ENCODE measurements around the gene STAT4.
A peak's percentile ranks its signal among the peaks of the same experiment; 100 is the strongest.

The STAT4 gene

GRCh38 chr2:191041418-191042161 lies 109.2 kb downstream of the STAT4 start:
- no peak for DNase-seq (ENCODE audit: low spot score)

GRCh38 chr2:191039616-191040015 lies 111.2 kb downstream of the STAT4 start:
- DNase-seq (ENCODE audit: low spot score) = no peak

- no peak for DNase-seq (ENCODE audit: low spot score)
These were observed 112.1 kb downstream of the STAT4 start for GRCh38 chr2:191038741-191039140.

GRCh38 chr2:191038241-191038725 lies 112.5 kb downstream of the STAT4 start:
- no peak for DNase-seq (ENCODE audit: low spot score)

DNA sequence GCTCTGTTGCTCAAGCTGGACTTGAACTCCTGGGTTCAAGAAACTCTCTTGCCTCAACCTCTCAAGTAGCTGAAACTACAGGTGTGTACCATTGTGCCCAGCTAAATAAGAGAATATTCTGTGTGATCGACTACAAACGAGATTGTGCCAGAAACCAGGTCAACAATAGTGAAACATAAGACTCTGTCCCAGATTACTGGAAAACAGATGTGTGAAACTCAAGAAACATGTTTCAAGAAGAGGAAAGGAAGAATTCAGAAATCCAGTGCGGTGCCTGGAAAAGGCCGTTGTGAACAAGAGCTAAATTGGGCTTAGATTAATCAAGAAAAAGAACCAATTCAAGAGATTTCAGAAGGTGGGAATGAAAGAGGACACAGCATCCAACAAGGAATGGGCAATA lies 113.4 kb downstream of the STAT4 start:
- no peak for DNase-seq (ENCODE audit: low spot score)

- no peak for DNase-seq (ENCODE audit: low spot score)
These were observed 114.4 kb downstream of the STAT4 start for GRCh38 chr2:191036363-191036762.

GRCh38 chr2:191032588-191033429 lies 118.0 kb downstream of the STAT4 start:
- DNase-seq (ENCODE audit: low spot score) = no peak

- no peak for DNase-seq (ENCODE audit: low spot score)
These were observed 119.5 kb downstream of the STAT4 start for GRCh38 chr2:191031256-191031655.

DNA sequence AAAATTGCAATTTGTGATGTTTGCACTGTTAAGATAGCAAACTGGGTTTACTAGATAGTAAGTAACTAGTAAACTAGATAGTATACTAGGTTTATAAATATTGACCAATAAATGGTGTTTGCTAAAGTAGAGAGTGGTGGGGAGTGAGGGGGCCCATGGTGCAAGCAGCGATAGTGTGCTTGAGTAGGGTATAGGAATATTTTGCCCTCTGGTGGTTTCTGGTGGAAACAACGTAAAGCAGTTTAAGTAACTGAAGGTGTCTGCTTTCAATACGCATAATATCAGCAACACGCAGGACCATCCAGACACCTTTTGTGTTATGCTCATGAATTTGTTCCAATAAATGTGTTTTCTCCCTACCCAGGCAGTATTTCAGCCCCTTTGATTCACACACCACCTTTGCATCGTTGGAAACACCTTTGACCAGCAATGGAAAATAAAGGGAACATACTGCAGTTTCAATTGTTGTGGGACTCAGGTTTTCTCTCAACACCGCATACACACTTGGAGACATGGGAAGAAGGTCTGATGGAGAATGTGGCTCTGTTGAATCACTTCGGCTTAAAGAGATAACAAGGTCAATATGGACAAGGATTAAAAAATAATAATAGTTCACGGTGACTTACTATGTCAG lies 120.2 kb downstream of the STAT4 start:
- DNase-seq (ENCODE audit: low spot score) = no peak

DNA sequence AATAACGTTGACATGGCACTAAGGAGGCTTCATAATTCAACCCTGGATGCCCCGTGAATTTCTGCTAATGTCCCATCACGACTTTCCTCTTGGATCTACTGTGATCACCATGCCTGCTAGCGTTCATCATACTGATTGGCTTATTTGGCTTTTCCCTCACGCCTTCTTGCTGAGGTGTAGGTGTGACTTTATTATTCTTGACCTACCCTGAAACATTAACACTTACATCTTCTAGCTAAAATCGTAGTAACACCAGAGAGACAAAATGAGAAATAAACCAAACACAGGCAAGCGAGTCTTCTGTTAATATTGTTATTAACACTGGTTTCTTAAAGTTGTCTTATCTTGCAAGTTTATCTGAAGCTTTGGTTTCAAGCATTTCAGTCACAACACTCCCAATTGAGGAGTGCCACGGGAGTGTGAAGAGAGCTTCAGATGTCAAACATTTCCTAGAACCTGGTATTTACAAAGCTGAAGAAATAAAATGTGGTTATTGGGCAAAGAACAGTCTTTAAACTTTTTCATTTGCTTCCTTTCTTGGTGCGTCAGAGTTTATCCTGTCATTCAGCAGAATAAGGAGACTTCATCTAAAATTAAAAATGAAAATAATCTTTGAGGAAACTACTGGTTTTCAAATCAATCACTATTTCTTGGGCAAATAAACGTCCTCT lies 121.4 kb downstream of the STAT4 start:
- no peak for DNase-seq (ENCODE audit: low spot score)

DNA sequence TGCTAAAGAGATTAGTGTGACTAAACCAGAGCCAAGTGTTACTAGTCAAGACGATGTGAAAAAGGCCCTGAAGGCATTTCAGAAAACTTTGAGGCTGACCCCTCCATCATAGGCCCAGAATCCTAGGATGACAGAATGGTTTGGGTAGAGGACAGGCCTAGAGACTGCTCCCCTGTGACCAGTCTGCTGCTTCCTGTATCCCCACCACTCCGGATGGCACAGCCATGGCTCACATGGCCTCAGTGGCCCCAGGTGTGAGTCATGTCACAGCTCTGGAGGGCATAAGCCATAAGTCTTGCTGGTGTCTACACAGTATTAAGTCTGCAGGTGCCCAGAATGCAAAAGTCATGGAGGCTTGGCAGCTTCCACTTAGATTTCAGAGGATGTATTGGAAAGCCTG lies 124.4 kb downstream of the STAT4 start:
- no peak for DNase-seq (ENCODE audit: low spot score)

DNA sequence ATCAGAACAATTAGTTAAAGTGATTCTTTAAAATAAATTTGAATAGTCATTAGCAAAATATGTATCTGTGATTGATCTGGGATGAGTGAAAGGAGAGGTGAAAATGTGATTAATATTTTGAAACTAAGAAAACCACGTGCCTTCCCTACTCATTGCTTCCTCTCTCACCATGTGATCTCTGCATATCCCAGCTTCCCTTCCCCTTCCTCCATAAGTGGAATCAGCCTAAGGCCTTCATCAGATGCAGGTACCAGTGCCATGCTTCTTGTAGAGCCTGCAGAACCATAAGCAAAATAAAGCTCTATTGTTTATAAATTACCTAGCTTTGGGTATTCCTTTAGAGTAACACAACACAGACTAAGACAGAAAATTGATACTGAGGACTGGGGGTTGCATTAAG lies 125.7 kb downstream of the STAT4 start:
- DNase-seq (ENCODE audit: low spot score) = no peak

DNA sequence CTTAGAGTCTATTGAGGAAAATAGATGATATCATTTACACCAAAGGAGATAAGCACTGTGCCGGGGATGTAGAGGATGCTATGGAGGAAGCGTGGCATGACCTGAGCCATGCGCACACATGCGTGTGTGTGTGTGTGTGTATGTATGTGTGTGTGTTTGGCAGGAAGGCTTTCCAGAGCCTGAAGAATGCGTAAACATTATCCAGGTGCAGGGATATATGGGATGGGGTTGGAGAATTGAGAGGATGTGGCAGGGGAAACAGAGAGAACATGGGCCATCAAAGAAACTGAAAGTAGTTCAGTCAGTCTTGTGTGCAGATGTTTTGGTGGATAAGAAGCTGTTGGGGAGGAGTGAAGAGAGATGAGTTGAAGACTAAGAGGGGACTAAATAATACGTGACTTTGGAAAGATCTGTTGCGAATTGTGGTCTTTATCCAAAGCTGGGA lies 127.5 kb downstream of the STAT4 start:
- no peak for DNase-seq (ENCODE audit: low spot score)

- peak; percentile 48 for DNase-seq (ENCODE audit: low spot score)
These were observed 129.9 kb downstream of the STAT4 start for GRCh38 chr2:191020742-191021381.

- DNase-seq (ENCODE audit: low spot score) = peak; percentile 96
These were observed 130.5 kb downstream of the STAT4 start for GRCh38 chr2:191020221-191020741.

DNA sequence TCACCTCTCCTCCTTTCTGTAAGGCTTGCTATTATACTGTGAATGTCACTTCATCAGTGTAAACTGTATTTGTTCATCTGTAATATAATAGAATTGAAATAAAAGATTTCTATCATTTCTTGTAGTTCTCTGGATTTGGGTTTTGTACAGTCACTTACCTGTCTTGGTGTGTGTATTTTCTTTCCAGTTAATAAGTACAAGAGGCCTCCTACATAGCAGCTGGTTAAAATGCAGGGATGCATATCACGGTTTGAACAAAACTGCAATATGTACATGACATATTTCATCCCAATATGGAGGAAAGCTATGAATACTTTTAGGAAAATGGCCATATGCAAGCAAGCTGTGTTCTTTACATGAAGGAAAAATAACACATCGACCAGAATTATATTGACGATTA lies 131.4 kb downstream of the STAT4 start:
- no peak for DNase-seq (ENCODE audit: low spot score)

- no peak for DNase-seq (ENCODE audit: low spot score)
These were observed 132.1 kb downstream of the STAT4 start for GRCh38 chr2:191018643-191019119.

DNA sequence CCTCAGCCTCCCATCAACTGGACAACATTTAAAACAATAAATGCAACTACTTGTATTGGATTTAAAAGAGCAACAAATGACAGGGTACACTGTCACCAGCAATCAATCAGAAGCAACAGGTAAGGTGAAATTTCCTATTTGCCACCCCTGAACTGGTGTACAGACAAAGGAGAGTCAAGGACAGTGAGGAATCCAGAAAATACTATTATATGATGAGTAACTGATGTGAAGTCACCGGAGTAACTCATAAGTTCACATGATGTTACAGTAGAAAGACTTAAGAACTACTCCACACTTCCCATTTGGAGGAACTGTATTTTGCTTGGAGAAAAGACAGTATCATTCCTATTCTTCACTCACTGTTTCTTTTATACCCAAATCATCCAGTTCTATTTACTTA lies 132.7 kb downstream of the STAT4 start:
- no peak for DNase-seq (ENCODE audit: low spot score)

- DNase-seq (ENCODE audit: low spot score) = no peak
These were observed 135.0 kb downstream of the STAT4 start for GRCh38 chr2:191015831-191016230.

DNA sequence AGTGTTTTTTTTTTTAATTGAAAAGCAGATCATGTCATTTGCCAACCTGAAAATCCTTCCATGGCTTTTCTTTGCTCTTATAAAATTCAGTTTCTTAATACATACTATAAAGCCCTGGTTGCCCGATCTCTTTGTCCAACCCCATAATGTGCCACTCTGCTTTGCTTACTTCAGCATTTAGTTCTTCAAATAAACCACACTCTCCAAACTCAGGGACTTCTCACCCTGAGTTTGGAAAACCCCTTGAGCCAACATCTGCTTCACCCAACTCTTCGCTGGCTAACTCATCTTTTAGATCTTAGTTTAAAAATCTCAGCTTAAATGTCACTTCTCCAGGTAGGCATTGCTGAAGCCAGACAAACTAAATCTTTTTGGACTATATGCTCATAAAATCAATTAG lies 135.6 kb downstream of the STAT4 start:
- DNase-seq (ENCODE audit: low spot score) = no peak

GRCh38 chr2:191014653-191015020 lies 136.2 kb downstream of the STAT4 start:
- no peak for DNase-seq (ENCODE audit: low spot score)
